ENCODE data around the gene ATXN1. TPM values are rescaled to one million over a fixed set of nuclear protein-coding genes. Genes with fewer than 3 reads are reported as not detected.

The ATXN1 gene
- polyA plus RNA-seq, 4 donors = 4.6 to 16.5 (median 5.9) TPM

- H3K36me3 ChIP-seq (ENCODE audit: control insufficient read depth in 3 of 3, insufficient read depth in 2 of 3, low read depth in 1 of 3, low read length in 3 of 3) = no peaks in the 10 kb centered on the region
- peaks cover 0 to 4% (median 0%) of the 10 kb centered on the region in 3 donors for H3K4me1 ChIP-seq (ENCODE audit: control insufficient read depth in 3 of 3, insufficient read depth in 2 of 3, low read depth in 1 of 3, low read length in 2 of 3)
- peak overlapping the region in 1 of 3 donors; percentile 59 for H3K27ac ChIP-seq (ENCODE audit: low read depth in 1 of 3, low read length in 2 of 3)
- no peaks in the 10 kb centered on the region for H3K27me3 ChIP-seq (ENCODE audit: control insufficient read depth in 3 of 3, insufficient read depth in 3 of 3, low read length in 3 of 3)
- H3K9me3 ChIP-seq (ENCODE audit: control insufficient read depth in 2 of 2, insufficient read depth in 1 of 2, low read depth in 1 of 2, low read length in 1 of 2) = no peaks in the 10 kb centered on the region
- H3K4me3 ChIP-seq (ENCODE audit: low read depth in 1 of 3, low read length in 3 of 3) = peak overlapping the region in 1 of 3 donors; percentile 20
- WGBS, 3 donors = 57 to 81% (median 80%) methylated on average over 24 of the region's 24 CpGs
- DNase-seq (peak in 1 of 2 donors; percentile 56), FAIRE-seq (no peak)
Observed at GRCh38 chr6:16803294-16804200, 42.3 kb upstream of the ATXN1 start.

GRCh38 chr6:16802071-16802470 is 40.8 kb upstream of the ATXN1 start:
- H3K27me3 ChIP-seq (ENCODE audit: control insufficient read depth in 3 of 3, insufficient read depth in 3 of 3, low read length in 3 of 3) = no peaks in the 10 kb centered on the region
- DNase-seq (no peak), FAIRE-seq (no peak)
- no peaks in the 10 kb centered on the region for H3K36me3 ChIP-seq (ENCODE audit: control insufficient read depth in 3 of 3, insufficient read depth in 2 of 3, low read depth in 1 of 3, low read length in 3 of 3)
- WGBS, 3 donors = 60 to 82% (median 77%) methylated on average over 2 of the region's 2 CpGs
- H3K4me1 ChIP-seq (ENCODE audit: control insufficient read depth in 3 of 3, insufficient read depth in 2 of 3, low read depth in 1 of 3, low read length in 2 of 3) = peaks cover 0 to 4% (median 0%) of the 10 kb centered on the region in 3 donors
- H3K4me3 ChIP-seq (ENCODE audit: low read depth in 1 of 3, low read length in 3 of 3) = no peak overlapping the region
- H3K27ac ChIP-seq (ENCODE audit: low read depth in 1 of 3, low read length in 2 of 3) = no peak overlapping the region
- H3K9me3 ChIP-seq (ENCODE audit: control insufficient read depth in 2 of 2, insufficient read depth in 1 of 2, low read depth in 1 of 2, low read length in 1 of 2) = no peaks in the 10 kb centered on the region

- 62 to 74% (median 69%) methylated on average over 2 of the region's 2 CpGs for WGBS, 3 donors
Observed at GRCh38 chr6:16800942-16801341, 39.7 kb upstream of the ATXN1 start.

DNA sequence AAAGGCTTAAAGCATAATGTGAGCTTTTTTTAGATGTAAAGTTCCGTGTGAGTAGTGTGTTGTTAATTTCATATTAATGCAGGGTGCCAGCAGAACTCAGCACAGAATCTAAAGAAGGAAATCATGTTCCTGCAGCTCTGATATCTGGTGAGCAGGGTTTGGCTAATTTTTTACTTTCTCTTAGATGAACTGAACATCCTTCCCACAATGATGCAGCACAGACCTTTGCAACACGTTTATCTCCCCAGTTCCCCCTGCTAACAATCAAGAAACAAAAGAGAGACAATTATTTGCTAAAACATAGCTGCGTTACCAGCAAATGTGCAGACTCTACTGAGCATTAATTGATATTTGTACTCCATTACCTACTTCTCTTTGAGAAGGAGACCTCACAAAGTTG is 39.1 kb upstream of the ATXN1 start:
- H3K36me3 ChIP-seq (ENCODE audit: control insufficient read depth in 3 of 3, insufficient read depth in 2 of 3, low read depth in 1 of 3, low read length in 3 of 3) = no peaks in the 10 kb centered on the region
- no peak for FAIRE-seq
- H3K27ac ChIP-seq (ENCODE audit: low read depth in 1 of 3, low read length in 2 of 3) = no peak overlapping the region
- no peak for DNase-seq
- peaks cover 0 to 4% (median 0%) of the 10 kb centered on the region in 3 donors for H3K4me1 ChIP-seq (ENCODE audit: control insufficient read depth in 3 of 3, insufficient read depth in 2 of 3, low read depth in 1 of 3, low read length in 2 of 3)
- no peak overlapping the region for H3K4me3 ChIP-seq (ENCODE audit: low read depth in 1 of 3, low read length in 3 of 3)
- no peaks in the 10 kb centered on the region for H3K27me3 ChIP-seq (ENCODE audit: control insufficient read depth in 3 of 3, insufficient read depth in 3 of 3, low read length in 3 of 3)
- WGBS, 3 donors = 57 to 66% (median 62%) methylated on average over 3 of the region's 3 CpGs
- H3K9me3 ChIP-seq (ENCODE audit: control insufficient read depth in 2 of 2, insufficient read depth in 1 of 2, low read depth in 1 of 2, low read length in 1 of 2) = no peaks in the 10 kb centered on the region

More at GRCh38 chr6:16800942-16801341, 39.7 kb upstream of the ATXN1 start:
- H3K9me3 ChIP-seq (ENCODE audit: control insufficient read depth in 2 of 2, insufficient read depth in 1 of 2, low read depth in 1 of 2, low read length in 1 of 2) = no peaks in the 10 kb centered on the region
- DNase-seq (no peak), FAIRE-seq (no peak)
- H3K36me3 ChIP-seq (ENCODE audit: control insufficient read depth in 3 of 3, insufficient read depth in 2 of 3, low read depth in 1 of 3, low read length in 3 of 3) = no peaks in the 10 kb centered on the region
- H3K27me3 ChIP-seq (ENCODE audit: control insufficient read depth in 3 of 3, insufficient read depth in 3 of 3, low read length in 3 of 3) = no peaks in the 10 kb centered on the region
- H3K4me1 ChIP-seq (ENCODE audit: control insufficient read depth in 3 of 3, insufficient read depth in 2 of 3, low read depth in 1 of 3, low read length in 2 of 3) = peaks cover 0 to 4% (median 0%) of the 10 kb centered on the region in 3 donors
- no peak overlapping the region for H3K27ac ChIP-seq (ENCODE audit: low read depth in 1 of 3, low read length in 2 of 3)
- H3K4me3 ChIP-seq (ENCODE audit: low read depth in 1 of 3, low read length in 3 of 3) = no peak overlapping the region

GRCh38 chr6:16799279-16800193 is 38.3 kb upstream of the ATXN1 start:
- DNase-seq (no peak), FAIRE-seq (no peak)
- H3K4me3 ChIP-seq (ENCODE audit: low read depth in 1 of 3, low read length in 3 of 3) = no peak overlapping the region
- peaks cover 0 to 4% (median 0%) of the 10 kb centered on the region in 3 donors for H3K4me1 ChIP-seq (ENCODE audit: control insufficient read depth in 3 of 3, insufficient read depth in 2 of 3, low read depth in 1 of 3, low read length in 2 of 3)
- 52 to 71% (median 66%) methylated on average over 8 of the region's 8 CpGs for WGBS, 3 donors
- no peaks in the 10 kb centered on the region for H3K27me3 ChIP-seq (ENCODE audit: control insufficient read depth in 3 of 3, insufficient read depth in 3 of 3, low read length in 3 of 3)
- H3K27ac ChIP-seq (ENCODE audit: low read depth in 1 of 3, low read length in 2 of 3) = no peak overlapping the region
- no peaks in the 10 kb centered on the region for H3K36me3 ChIP-seq (ENCODE audit: control insufficient read depth in 3 of 3, insufficient read depth in 2 of 3, low read depth in 1 of 3, low read length in 3 of 3)
- H3K9me3 ChIP-seq (ENCODE audit: control insufficient read depth in 2 of 2, insufficient read depth in 1 of 2, low read depth in 1 of 2, low read length in 1 of 2) = no peaks in the 10 kb centered on the region

DNA sequence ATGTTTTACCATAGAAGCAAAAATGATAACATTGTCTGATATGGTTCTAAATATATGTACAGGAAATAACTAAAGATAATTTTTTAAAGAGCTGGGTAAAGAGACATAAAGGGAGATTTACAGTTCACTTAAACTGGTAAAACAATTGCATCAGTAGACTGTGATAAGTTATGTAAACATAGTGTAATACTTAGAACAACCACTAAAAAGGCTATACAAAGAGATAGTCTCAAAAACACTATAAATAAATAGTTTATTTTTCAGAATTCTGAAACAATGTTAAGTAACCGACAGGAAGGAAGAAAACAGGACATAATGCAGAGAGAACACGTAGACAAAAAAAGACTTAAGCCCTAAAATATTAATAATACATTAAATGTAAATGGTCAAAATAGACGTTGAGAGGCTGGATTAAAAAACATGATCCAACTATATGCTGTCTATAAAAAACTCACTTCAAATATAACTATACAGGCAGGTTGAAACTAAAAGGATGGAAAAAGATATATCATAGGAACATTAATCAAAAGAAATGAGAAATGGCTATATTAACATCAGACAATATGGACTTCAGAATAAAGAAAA is 32.7 kb upstream of the ATXN1 start:
- no peak overlapping the region for H3K4me3 ChIP-seq (ENCODE audit: low read depth in 1 of 3, low read length in 3 of 3)
- no peaks in the 10 kb centered on the region for H3K36me3 ChIP-seq (ENCODE audit: control insufficient read depth in 3 of 3, insufficient read depth in 2 of 3, low read depth in 1 of 3, low read length in 3 of 3)
- no peaks in the 10 kb centered on the region for H3K27me3 ChIP-seq (ENCODE audit: control insufficient read depth in 3 of 3, insufficient read depth in 3 of 3, low read length in 3 of 3)
- DNase-seq = no peak
- WGBS, 3 donors = 81 to 87% (median 87%) methylated on average over 3 of the region's 3 CpGs
- H3K4me1 ChIP-seq (ENCODE audit: control insufficient read depth in 3 of 3, insufficient read depth in 2 of 3, low read depth in 1 of 3, low read length in 2 of 3) = no peaks in the 10 kb centered on the region
- FAIRE-seq = no peak
- no peak overlapping the region for H3K27ac ChIP-seq (ENCODE audit: low read depth in 1 of 3, low read length in 2 of 3)
- peaks cover 0 to 5% of the 10 kb centered on the region in 2 donors for H3K9me3 ChIP-seq (ENCODE audit: control insufficient read depth in 2 of 2, insufficient read depth in 1 of 2, low read depth in 1 of 2, low read length in 1 of 2)

- Histone ChIP-seq H3K9me3 (ENCODE audit: control insufficient read depth in 2 of 2, insufficient read depth in 1 of 2, low read depth in 1 of 2, low read length in 1 of 2) (peaks cover 0 to 8% of the 10 kb centered on the region in 2 donors), H3K27ac (ENCODE audit: low read depth in 1 of 3, low read length in 2 of 3) (no peak overlapping the region), H3K4me3 (ENCODE audit: low read depth in 1 of 3, low read length in 3 of 3) (no peak overlapping the region), H3K36me3 (ENCODE audit: control insufficient read depth in 3 of 3, insufficient read depth in 2 of 3, low read depth in 1 of 3, low read length in 3 of 3) (no peaks in the 10 kb centered on the region), H3K27me3 (ENCODE audit: control insufficient read depth in 3 of 3, insufficient read depth in 3 of 3, low read length in 3 of 3) (no peaks in the 10 kb centered on the region), H3K4me1 (ENCODE audit: control insufficient read depth in 3 of 3, insufficient read depth in 2 of 3, low read depth in 1 of 3, low read length in 2 of 3) (no peaks in the 10 kb centered on the region)
- no peak for FAIRE-seq
- WGBS, 3 donors = 79 to 89% (median 89%) methylated on average over 2 of the region's 2 CpGs
- no peak for DNase-seq
Observed at GRCh38 chr6:16789329-16790038, 28.2 kb upstream of the ATXN1 start.

Measured in small intestine (tissue), 7 donors.